ENCODE data around the gene FOXP2.

Gene FOXP2

GRCh38 chr7:114422507-114423501, 8.2 kb downstream of the FOXP2 start:
- Histone ChIP-seq H3K27ac (no peak overlapping the region), H3K4me3 (no peak overlapping the region)
- DNase-seq (ENCODE audit: low spot score) = no peak
- no peak for TF ChIP-seq CTCF (IDR thresholded peaks at IDR 0.05)

DNA sequence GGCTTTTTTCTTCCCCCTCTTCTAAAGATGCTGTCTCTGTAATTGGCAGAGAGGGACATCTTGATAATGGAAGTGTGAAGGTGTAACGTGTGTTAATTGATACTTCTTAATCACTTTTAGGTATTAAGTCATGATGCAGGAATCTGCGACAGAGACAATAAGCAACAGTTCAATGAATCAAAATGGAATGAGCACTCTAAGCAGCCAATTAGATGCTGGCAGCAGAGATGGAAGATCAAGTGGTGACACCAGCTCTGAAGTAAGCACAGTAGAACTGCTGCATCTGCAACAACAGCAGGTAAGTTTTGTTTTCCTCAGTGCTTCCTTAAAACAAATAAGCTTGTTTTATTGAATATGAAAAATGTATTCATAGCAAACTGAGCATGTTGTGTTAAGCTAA, 11.8 kb downstream of the FOXP2 start:
- no peak overlapping the region for H3K4me3 ChIP-seq
- no peak overlapping the region for H3K27ac ChIP-seq
- TF ChIP-seq CTCF (IDR thresholded peaks at IDR 0.05) = no peak
- DNase-seq (ENCODE audit: low spot score) = no peak

GRCh38 chr7:114426824-114427223, 12.2 kb downstream of the FOXP2 start:
- TF ChIP-seq CTCF (IDR thresholded peaks at IDR 0.05) = no peak
- DNase-seq (ENCODE audit: low spot score) = no peak
- H3K27ac ChIP-seq = no peak overlapping the region

GRCh38 chr7:114428211-114428610, 13.6 kb downstream of the FOXP2 start:
- Histone ChIP-seq H3K27ac (no peak overlapping the region), H3K4me3 (no peak overlapping the region)
- no peak for DNase-seq (ENCODE audit: low spot score)
- TF ChIP-seq CTCF (IDR thresholded peaks at IDR 0.05) = no peak

More at GRCh38 chr7:114426824-114427223, 12.2 kb downstream of the FOXP2 start:
- H3K4me3 ChIP-seq = no peak overlapping the region

DNA sequence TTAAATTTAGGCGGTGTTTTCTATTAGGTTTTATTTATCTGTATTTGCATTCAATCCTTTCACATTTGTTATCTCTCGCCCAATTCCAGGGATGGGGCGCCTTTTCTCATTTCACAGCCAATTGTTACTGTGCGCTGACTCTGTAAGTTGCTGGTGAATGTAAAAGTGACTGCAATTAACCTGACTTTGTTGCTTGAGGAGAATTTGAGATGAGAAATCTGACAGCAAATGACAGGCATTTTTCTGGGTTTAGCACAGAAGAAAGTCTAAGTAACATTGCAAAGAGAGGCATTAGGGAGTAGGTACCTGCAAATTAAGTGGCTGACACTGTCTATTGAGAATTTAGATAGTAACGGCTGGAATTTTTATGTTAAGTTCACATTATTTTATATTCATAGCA, 16.6 kb downstream of the FOXP2 start:
- TF ChIP-seq CTCF (IDR thresholded peaks at IDR 0.05) = no peak
- DNase-seq (ENCODE audit: low spot score) = no peak
- no peak overlapping the region for H3K4me3 ChIP-seq
- H3K27ac ChIP-seq = no peak overlapping the region

DNA sequence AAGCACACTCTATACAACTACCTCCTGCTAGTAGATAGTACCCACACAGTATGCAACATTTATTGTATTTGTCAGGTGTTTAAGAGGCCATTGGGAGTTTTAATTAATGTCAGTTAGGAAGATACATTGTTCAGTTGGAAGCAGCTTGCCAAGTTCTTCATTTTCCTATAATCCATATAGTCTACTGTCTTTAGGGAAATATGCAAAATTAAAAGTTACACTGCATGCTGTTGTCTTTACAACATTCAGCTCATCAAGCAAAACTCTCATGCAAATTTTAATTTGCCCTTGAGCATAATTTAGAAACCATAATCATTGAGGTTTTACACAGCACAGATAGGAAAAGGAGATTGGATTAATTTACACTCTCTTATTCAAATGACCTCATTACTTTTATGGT, 17.4 kb downstream of the FOXP2 start:
- DNase-seq (ENCODE audit: low spot score) = no peak
- Histone ChIP-seq H3K4me3 (no peak overlapping the region), H3K27ac (no peak overlapping the region)
- TF ChIP-seq CTCF (IDR thresholded peaks at IDR 0.05) = no peak

GRCh38 chr7:114432703-114433102, 18.1 kb downstream of the FOXP2 start:
- Histone ChIP-seq H3K4me3 (no peak overlapping the region), H3K27ac (no peak overlapping the region)
- no peak for TF ChIP-seq CTCF (IDR thresholded peaks at IDR 0.05)
- no peak for DNase-seq (ENCODE audit: low spot score)
